ENCODE measurements around the gene PSENEN.

The PSENEN gene

GRCh38 chr19:35783469-35784434 is 38.3 kb downstream of the PSENEN start:
- FAIRE-seq: no peak
- TF ChIP-seq POU2F2 (IDR thresholded peaks at IDR 0.05; ENCODE audit: low read depth, low read length) (no peak), SPI1 (IDR thresholded peaks at IDR 0.05; ENCODE audit: low read depth, low read length) (no peak), PAX5 (IDR thresholded peaks at IDR 0.05; ENCODE audit: insufficient read depth, low read length, severe bottlenecking) (no peak), POLR2A (IDR thresholded peaks at IDR 0.05; ENCODE audit: low read depth, low read length) (no peak), TAF1 (IDR thresholded peaks at IDR 0.05; ENCODE audit: low read depth, low read length) (no peak), POLR2AphosphoS5 (IDR thresholded peaks at IDR 0.05; ENCODE audit: low read depth, low read length) (no peak)
- no peak for DNase-seq (ENCODE audit: insufficient read length, low spot score)

DNA sequence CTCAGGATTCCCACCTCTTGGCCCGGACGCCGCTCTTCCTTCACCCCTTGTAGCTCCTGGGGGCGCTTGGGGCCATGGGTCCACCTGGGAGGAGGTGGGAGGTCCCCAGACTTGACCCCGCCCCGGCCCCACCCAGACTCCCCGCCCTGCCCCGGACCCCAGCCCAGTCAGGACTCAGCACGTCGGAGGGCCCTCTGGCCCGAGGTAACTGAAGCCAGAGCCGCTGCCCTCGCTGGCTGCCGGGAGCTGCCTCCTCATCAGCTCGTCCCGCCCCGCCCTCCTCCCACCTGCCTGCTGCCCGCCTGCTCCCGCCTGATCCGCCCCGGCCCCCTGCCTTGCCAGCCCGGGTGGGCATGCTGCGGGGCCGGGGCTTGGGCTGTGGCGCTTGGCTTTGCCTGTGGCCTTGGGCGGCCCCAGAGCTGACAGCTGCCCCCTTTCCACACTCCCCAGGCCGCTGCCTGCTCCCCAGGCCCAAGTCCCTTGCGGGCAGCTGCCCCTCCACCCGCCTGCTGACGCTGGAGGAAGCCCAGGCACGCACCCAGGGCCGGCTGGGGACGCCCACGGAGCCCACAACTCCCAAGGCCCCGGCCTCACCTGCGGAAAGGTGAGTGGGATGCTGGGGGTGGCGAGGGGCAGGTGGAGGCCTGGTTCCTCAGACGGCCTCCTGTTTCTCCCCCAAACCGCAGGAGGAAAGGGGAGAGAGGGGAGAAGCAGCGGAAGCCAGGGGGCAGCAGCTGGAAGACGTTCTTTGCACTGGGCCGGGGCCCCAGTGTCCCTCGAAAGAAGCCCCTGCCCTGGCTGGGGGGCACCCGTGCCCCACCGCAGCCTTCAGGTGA is 39.3 kb downstream of the PSENEN start:
- no peak for FAIRE-seq
- TF ChIP-seq SPI1 (IDR thresholded peaks at IDR 0.05; ENCODE audit: low read depth, low read length) (no peak), POU2F2 (IDR thresholded peaks at IDR 0.05; ENCODE audit: low read depth, low read length) (no peak), POLR2A (IDR thresholded peaks at IDR 0.05; ENCODE audit: low read depth, low read length) (no peak), TAF1 (IDR thresholded peaks at IDR 0.05; ENCODE audit: low read depth, low read length) (no peak), POLR2AphosphoS5 (IDR thresholded peaks at IDR 0.05; ENCODE audit: low read depth, low read length) (no peak), PAX5 (IDR thresholded peaks at IDR 0.05; ENCODE audit: insufficient read depth, low read length, severe bottlenecking) (no peak)
- no peak for DNase-seq (ENCODE audit: insufficient read length, low spot score)

GRCh38 chr19:35785339-35785627 is 39.8 kb downstream of the PSENEN start:
- DNase-seq (ENCODE audit: insufficient read length, low spot score): no peak
- TF ChIP-seq POLR2AphosphoS5 (IDR thresholded peaks at IDR 0.05; ENCODE audit: low read depth, low read length) (no peak), POU2F2 (IDR thresholded peaks at IDR 0.05; ENCODE audit: low read depth, low read length) (no peak), SPI1 (IDR thresholded peaks at IDR 0.05; ENCODE audit: low read depth, low read length) (no peak), PAX5 (IDR thresholded peaks at IDR 0.05; ENCODE audit: insufficient read depth, low read length, severe bottlenecking) (no peak), TAF1 (IDR thresholded peaks at IDR 0.05; ENCODE audit: low read depth, low read length) (no peak), POLR2A (IDR thresholded peaks at IDR 0.05; ENCODE audit: low read depth, low read length) (no peak)
- FAIRE-seq: no peak

GRCh38 chr19:35786299-35787160 is 41.1 kb downstream of the PSENEN start:
- FAIRE-seq: no peak
- TF ChIP-seq SPI1 (IDR thresholded peaks at IDR 0.05; ENCODE audit: low read depth, low read length) (no peak), PAX5 (IDR thresholded peaks at IDR 0.05; ENCODE audit: insufficient read depth, low read length, severe bottlenecking) (no peak), POLR2AphosphoS5 (IDR thresholded peaks at IDR 0.05; ENCODE audit: low read depth, low read length) (no peak), POU2F2 (IDR thresholded peaks at IDR 0.05; ENCODE audit: low read depth, low read length) (no peak), TAF1 (IDR thresholded peaks at IDR 0.05; ENCODE audit: low read depth, low read length) (no peak), POLR2A (IDR thresholded peaks at IDR 0.05; ENCODE audit: low read depth, low read length) (no peak)
- DNase-seq (ENCODE audit: insufficient read length, low spot score): no peak

DNA sequence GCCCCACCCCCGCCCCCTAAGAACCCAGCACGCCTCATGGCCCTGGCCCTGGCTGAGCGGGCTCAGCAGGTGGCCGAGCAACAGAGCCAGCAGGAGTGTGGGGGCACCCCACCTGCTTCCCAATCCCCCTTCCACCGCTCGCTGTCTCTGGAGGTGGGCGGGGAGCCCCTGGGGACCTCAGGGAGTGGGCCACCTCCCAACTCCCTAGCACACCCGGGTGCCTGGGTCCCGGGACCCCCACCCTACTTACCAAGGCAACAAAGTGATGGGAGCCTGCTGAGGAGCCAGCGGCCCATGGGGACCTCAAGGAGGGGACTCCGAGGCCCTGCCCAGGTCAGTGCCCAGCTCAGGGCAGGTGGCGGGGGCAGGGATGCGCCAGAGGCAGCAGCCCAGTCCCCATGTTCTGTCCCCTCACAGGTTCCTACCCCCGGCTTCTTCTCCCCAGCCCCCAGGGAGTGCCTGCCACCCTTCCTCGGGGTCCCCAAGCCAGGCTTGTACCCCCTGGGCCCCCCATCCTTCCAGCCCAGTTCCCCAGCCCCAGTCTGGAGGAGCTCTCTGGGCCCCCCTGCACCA is 41.9 kb downstream of the PSENEN start:
- FAIRE-seq: no peak
- no peak for DNase-seq (ENCODE audit: insufficient read length, low spot score)
- no peak for TF ChIP-seq SPI1 (IDR thresholded peaks at IDR 0.05; ENCODE audit: low read depth, low read length)
- no peak for TF ChIP-seq POLR2AphosphoS5 (IDR thresholded peaks at IDR 0.05; ENCODE audit: low read depth, low read length)
- no peak for TF ChIP-seq POU2F2 (IDR thresholded peaks at IDR 0.05; ENCODE audit: low read depth, low read length)
- no peak for TF ChIP-seq PAX5 (IDR thresholded peaks at IDR 0.05; ENCODE audit: insufficient read depth, low read length, severe bottlenecking)
- TF ChIP-seq TAF1 (IDR thresholded peaks at IDR 0.05; ENCODE audit: low read depth, low read length): no peak
- TF ChIP-seq POLR2A (IDR thresholded peaks at IDR 0.05; ENCODE audit: low read depth, low read length): no peak

DNA sequence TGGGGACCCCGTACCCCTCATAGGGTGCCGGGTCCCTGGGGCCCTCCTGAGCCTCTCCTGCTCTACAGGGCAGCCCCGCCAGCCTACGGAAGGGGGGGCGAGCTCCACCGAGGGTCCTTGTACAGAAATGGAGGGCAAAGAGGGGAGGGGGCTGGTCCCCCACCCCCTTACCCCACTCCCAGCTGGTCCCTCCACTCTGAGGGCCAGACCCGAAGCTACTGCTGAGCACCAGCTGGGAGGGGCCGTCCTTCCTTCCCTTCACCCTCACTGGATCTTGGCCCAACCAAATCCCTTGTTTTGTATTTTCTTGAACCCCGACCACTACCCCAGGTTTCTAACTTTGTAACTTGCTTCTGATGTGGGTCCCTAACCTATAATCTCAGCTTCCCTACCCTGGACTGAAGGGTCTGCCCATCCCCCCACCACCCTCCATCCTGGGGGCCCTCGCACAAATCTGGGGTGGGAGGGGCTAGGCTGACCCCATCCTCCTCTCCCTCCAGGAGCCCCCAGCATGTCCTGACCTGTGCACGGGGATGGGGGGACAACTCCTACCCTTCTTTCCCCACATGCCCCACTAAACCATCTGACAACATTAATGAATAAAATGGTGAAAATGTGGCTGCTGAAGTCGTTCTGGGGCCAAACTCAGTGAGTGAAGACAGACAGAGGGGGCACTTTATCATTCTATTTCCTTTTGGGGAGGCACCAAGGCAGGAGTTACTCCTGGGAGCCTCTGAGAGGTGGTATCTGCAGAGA is 42.9 kb downstream of the PSENEN start:
- no peak for FAIRE-seq
- DNase-seq (ENCODE audit: insufficient read length, low spot score): no peak
- TF ChIP-seq TAF1 (IDR thresholded peaks at IDR 0.05; ENCODE audit: low read depth, low read length): no peak
- no peak for TF ChIP-seq SPI1 (IDR thresholded peaks at IDR 0.05; ENCODE audit: low read depth, low read length)
- TF ChIP-seq POU2F2 (IDR thresholded peaks at IDR 0.05; ENCODE audit: low read depth, low read length): no peak
- TF ChIP-seq PAX5 (IDR thresholded peaks at IDR 0.05; ENCODE audit: insufficient read depth, low read length, severe bottlenecking): no peak
- no peak for TF ChIP-seq POLR2AphosphoS5 (IDR thresholded peaks at IDR 0.05; ENCODE audit: low read depth, low read length)
- TF ChIP-seq POLR2A (IDR thresholded peaks at IDR 0.05; ENCODE audit: low read depth, low read length): no peak

- DNase-seq (ENCODE audit: insufficient read length, low spot score) (no peak), FAIRE-seq (no peak)
- TF ChIP-seq POU2F2 (IDR thresholded peaks at IDR 0.05; ENCODE audit: low read depth, low read length) (no peak), PAX5 (IDR thresholded peaks at IDR 0.05; ENCODE audit: insufficient read depth, low read length, severe bottlenecking) (no peak), POLR2A (IDR thresholded peaks at IDR 0.05; ENCODE audit: low read depth, low read length) (no peak), POLR2AphosphoS5 (IDR thresholded peaks at IDR 0.05; ENCODE audit: low read depth, low read length) (no peak), TAF1 (IDR thresholded peaks at IDR 0.05; ENCODE audit: low read depth, low read length) (no peak), SPI1 (IDR thresholded peaks at IDR 0.05; ENCODE audit: low read depth, low read length) (no peak)
Observed at GRCh38 chr19:35789195-35789977, 43.9 kb downstream of the PSENEN start.
